B cell (primary cell): ENCODE data around the gene METAP1D. TPM values are rescaled to one million over a fixed set of nuclear protein-coding genes. Genes with fewer than 3 reads are reported as not detected.

Experiments
- ATAC-seq: fragments of 200-7000 bp; cut with Tn5 transposase; one replicate; pipeline ENCODE4 v1.10.0; 2021; ENCODE audit warnings: low read depth, mild to moderate bottlenecking, moderate number of reproducible peaks, moderate library complexity
- CTCF ChIA-PET: fragments of 350-600 bp; sonication (Branson Sonifier 250); formaldehyde crosslinking; loops from one replicate; lab custom pipeline; 2021; ENCODE audit warnings: antibody characterized with exemption, inconsistent platforms; lab: Charles Lee
- POLR2A ChIA-PET: fragments of 350-600 bp; sonication (Branson Sonifier 250); formaldehyde crosslinking; loops from one replicate; lab custom pipeline; 2021; ENCODE audit warnings: antibody characterized with exemption; lab: Charles Lee
- DNase-seq: peaks from one replicate; pipeline ENCODE4 v3.0.0; 2013
- H2AFZ ChIP-seq: 2 replicates; pipeline ENCODE4 v1.6.1; 2012; ENCODE audit warnings: mild to moderate bottlenecking, low read depth, low read length; ENCODE audit not compliant: insufficient read depth, poor library complexity, severe bottlenecking
- H3K27ac ChIP-seq, 2 donors: 1 replicate in 1 of 2; 2 replicates in 1 of 2; pipeline ENCODE4 v1.5.1; 2012 to 2013; ENCODE audit warnings: low read length in 2 of 2, mild to moderate bottlenecking in 2 of 2, moderate library complexity in 1 of 2
- H3K27me3 ChIP-seq, 4 experiments: fragments of 200-600 bp in 1 of 4; sonication (generic) in 1 of 4; replicated peaks in 1 of 4; 1 replicate in 2 of 4; 2 replicates in 2 of 4; pipeline versions ENCODE4 v1.6.1 to v1.7.0; 2013 to 2016; ENCODE audit warnings: low read length in 3 of 4, mild to moderate bottlenecking in 2 of 4, mixed read lengths in 1 of 4, moderate library complexity in 1 of 4; ENCODE audit not compliant: insufficient read depth in 4 of 4, control insufficient read depth in 3 of 4; ENCODE audit errors: control extremely low read depth in 1 of 4
- H3K36me3 ChIP-seq, 2 experiments: replicated peaks in 1 of 2; 1 replicate in 1 of 2; 2 replicates in 1 of 2; pipeline versions ENCODE4 v1.6.1 to v1.7.1; 2013; ENCODE audit warnings: low read length in 1 of 2; ENCODE audit not compliant: insufficient read depth in 2 of 2, control insufficient read depth in 1 of 2; ENCODE audit errors: control extremely low read depth in 1 of 2, extremely low read depth in 1 of 2
- H3K4me1 ChIP-seq, 2 donors: fragments of 200-600 bp in 1 of 2; sonication (generic) in 1 of 2; 1 replicate in 1 of 2; 2 replicates in 1 of 2; pipeline versions ENCODE4 v1.5.1 to v1.6.1; 2013 to 2017; ENCODE audit warnings: low read length in 2 of 2; ENCODE audit not compliant: control insufficient read depth in 2 of 2, insufficient read depth in 2 of 2
- H3K4me2 ChIP-seq: replicated peaks from 2 replicates; pipeline ENCODE3; 2012; ENCODE audit warnings: mild to moderate bottlenecking, low read depth, low read length; ENCODE audit not compliant: poor library complexity, severe bottlenecking
- H3K4me3 ChIP-seq, 5 experiments: fragments of 200-600 bp in 1 of 5; sonication (generic) in 1 of 5; 1 replicate in 3 of 5; 2 replicates in 2 of 5; pipeline versions ENCODE4 v1.5.1 to v1.7.0; 2011 to 2016; ENCODE audit warnings: low read length in 4 of 5, mild to moderate bottlenecking in 4 of 5, low read depth in 2 of 5, control low read depth in 1 of 5, moderate library complexity in 1 of 5; ENCODE audit not compliant: insufficient read depth in 1 of 5; ENCODE audit errors: control extremely low read depth in 1 of 5, extremely low read depth in 1 of 5
- H3K79me2 ChIP-seq: fragments of 200-600 bp; sonication (generic); one replicate; pipeline ENCODE4 v1.6.0; 2016; ENCODE audit warnings: low read length; ENCODE audit not compliant: control insufficient read depth, insufficient read depth
- H3K9ac ChIP-seq: fragments of 200-600 bp; sonication (generic); 2 replicates; pipeline ENCODE4 v1.6.1; 2017; ENCODE audit warnings: mild to moderate bottlenecking, low read length, moderate library complexity
- H3K9me3 ChIP-seq, 3 donors: one replicate each; pipeline versions ENCODE4 v1.6.1 to v1.7.1; 2013; ENCODE audit warnings: low read length in 2 of 3; ENCODE audit not compliant: control insufficient read depth in 2 of 3, insufficient read depth in 1 of 3; ENCODE audit errors: control extremely low read depth in 1 of 3
- H4K20me1 ChIP-seq: 2 replicates; pipeline ENCODE4 v1.6.0; 2012; ENCODE audit warnings: mild to moderate bottlenecking, low read length; ENCODE audit not compliant: insufficient read depth, control insufficient read depth, poor library complexity, severe bottlenecking
- H3K27ac Mint-ChIP-seq: one replicate; pipeline ENCODE4 v1.8.0; 2021; ENCODE audit warnings: mixed read lengths
- H3K27me3 Mint-ChIP-seq: one replicate; pipeline ENCODE4 v1.8.0; 2021; ENCODE audit warnings: mixed read lengths
- H3K4me1 Mint-ChIP-seq: one replicate; pipeline ENCODE4 v1.8.0; 2021; ENCODE audit warnings: mixed read lengths
- H3K4me3 Mint-ChIP-seq: one replicate; pipeline ENCODE4 v1.8.0; 2021; ENCODE audit warnings: mixed read lengths
- H3K9me3 Mint-ChIP-seq: one replicate; pipeline ENCODE4 v1.8.0; 2022; ENCODE audit warnings: mixed read lengths; ENCODE audit not compliant: insufficient read depth
- CTCF ChIP-seq: fragments of 200-600 bp; IDR thresholded peaks from one replicate; pipeline ENCODE4 v1.8.0; 2022; ENCODE audit warnings: antibody characterized with exemption, mild to moderate bottlenecking
- EZH2 ChIP-seq: IDR thresholded peaks from 2 replicates; pipeline ENCODE4 v1.6.1; 2012; ENCODE audit warnings: borderline replicate concordance, low read depth, mild to moderate bottlenecking, moderate library complexity, low read length; ENCODE audit not compliant: insufficient read depth, poor library complexity, severe bottlenecking
- WGBS: methylation state at CpG from one replicate; pipeline ENCODE4 v1.1.5; 2013; ENCODE audit warnings: missing lambda C conversion rate; ENCODE audit not compliant: insufficient coverage; 5-methylcytosine and 5-hydroxymethylcytosine counted together
- intact Hi-C: fragments of 100-400 bp; cut with micrococcal nuclease; formaldehyde crosslinking; loops from one replicate; pipeline ENCODE4 v1.10.0; 2022
- polyA plus RNA-seq: library from polyadenylated mRNA; depleted of rRNA; stranded (reverse); fragments of >200 nt; gene quantifications from 2 replicates; pipeline ENCODE4 v1.2.3, GENCODE V29; 2012
- total RNA-seq, 2 donors: library from RNA; stranded (reverse); fragments of 120-200 nt in 1 of 2; gene quantifications; 1 replicate in 1 of 2; 2 replicates in 1 of 2; pipeline versions ENCODE4 v1.2.3 to v1.2.4, GENCODE V29; 2013 to 2022

Gene METAP1D
- total and polyA plus RNA-seq, 2 donors (not counting 1 experiment from before 2014, with no cell fraction given): 7.8 to 8.9 TPM

GRCh38 chr2:172114579-172114978 is 114.8 kb downstream of the METAP1D start:
- Histone ChIP-seq H4K20me1 (no peaks in the 10 kb centered on the region), H3K27ac (no peak overlapping the region), H3K27me3 (peaks cover 0 to 22% (median 16%) of the 10 kb centered on the region in 4 experiments), H3K4me3 (no peak overlapping the region), H3K4me1 (peaks cover under 1 to 5% of the 10 kb centered on the region in 2 donors), H2AFZ (no peak overlapping the region), H3K4me2 (no peak overlapping the region), H3K79me2 (no peaks in the 10 kb centered on the region), H3K9ac (no peak overlapping the region), H3K9me3 (peaks cover 0 to 7% (median 0%) of the 10 kb centered on the region in 3 donors), H3K36me3 (no peaks in the 10 kb centered on the region)
- TF ChIP-seq EZH2: no peak
- intact Hi-C loops: loop anchor here (5.0 kb wide), 1 partner anchor 37 kb away; no protein-coding TSS in a partner anchor
- no peak overlapping the region for H3K4me3 Mint-ChIP-seq
- no peak overlapping the region for H3K27ac Mint-ChIP-seq
- ATAC-seq (no peak), DNase-seq (no peak)
- H3K4me1 Mint-ChIP-seq: peaks cover under 1% of the 10 kb centered on the region
- CTCF ChIA-PET: interaction anchor here (0.6 to 3.1 kb wide), 9 partner anchors 12 to 540 kb away, joined by 3 to 26 read pairs (median 4); no protein-coding TSS in a partner anchor
- no peaks in the 10 kb centered on the region for H3K9me3 Mint-ChIP-seq
- peaks cover 42% of the 10 kb centered on the region for H3K27me3 Mint-ChIP-seq
- no CpG with 5 or more reads among the region's 3 CpGs for WGBS
- POLR2A ChIA-PET: no interaction called here

GRCh38 chr2:172116107-172116506 is 116.4 kb downstream of the METAP1D start:
- Mint-ChIP-seq H3K27ac (no peak overlapping the region), H3K4me1 (no peaks in the 10 kb centered on the region), H3K4me3 (no peak overlapping the region), H3K9me3 (no peaks in the 10 kb centered on the region), H3K27me3 (peaks cover 38% of the 10 kb centered on the region)
- H3K27me3 ChIP-seq: peaks cover 0 to 13% (median 12%) of the 10 kb centered on the region in 4 experiments
- POLR2A ChIA-PET: no interaction called here
- TF ChIP-seq EZH2 (no peak), CTCF (no peak)
- H3K4me2 ChIP-seq: no peak overlapping the region
- no peaks in the 10 kb centered on the region for H3K4me1 ChIP-seq
- no peaks in the 10 kb centered on the region for H3K36me3 ChIP-seq
- intact Hi-C loops: no loop called here
- H3K4me3 ChIP-seq: no peak overlapping the region
- no peaks in the 10 kb centered on the region for H3K79me2 ChIP-seq
- CTCF ChIA-PET: interaction anchor here (0.6 to 0.7 kb wide), 2 partner anchors 12 to 1126 kb away, joined by 3 read pairs; no protein-coding TSS in a partner anchor
- DNase-seq (no peak), ATAC-seq (no peak)
- no peaks in the 10 kb centered on the region for H4K20me1 ChIP-seq
- 90% methylated on average over 5 of the region's 5 CpGs for WGBS
- no peak overlapping the region for H2AFZ ChIP-seq
- H3K9me3 ChIP-seq: no peaks in the 10 kb centered on the region
- no peak overlapping the region for H3K27ac ChIP-seq
- no peak overlapping the region for H3K9ac ChIP-seq
